Lower leg skin (tissue), 3 donors: ENCODE data around the gene CCDC142.

ENCODE experiments used
- CTCF ChIP-seq, 3 donors: fragments of 450-650 bp; IDR thresholded peaks; one replicate each; pipeline ENCODE4 v1.5.1; 2016; ENCODE audit warnings: antibody characterized with exemption in 3 of 3, mild to moderate bottlenecking in 3 of 3, moderate library complexity in 2 of 3
- POLR2A ChIP-seq, 2 donors: fragments of 450-650 bp; IDR thresholded peaks; one replicate each; pipeline ENCODE4 v1.6.1; 2016 to 2017; ENCODE audit warnings: antibody characterized with exemption in 2 of 2, mild to moderate bottlenecking in 1 of 2, moderate library complexity in 1 of 2

- TF ChIP-seq CTCF (IDR thresholded peaks at IDR 0.05) (no peak), POLR2A (IDR thresholded peaks at IDR 0.05) (no peak)
Measured at GRCh38 chr2:74472086-74472944, 10.5 kb downstream of the CCDC142 start, which contains the start of gene MRPL53.
